ENCODE results near the gene GREB1L. TPM values are rescaled to one million over a fixed set of nuclear protein-coding genes. Genes with fewer than 3 reads are reported as not detected.

The GREB1L gene
- total RNA-seq, 1 donor from 2014 or later = 8.6 TPM

DNA sequence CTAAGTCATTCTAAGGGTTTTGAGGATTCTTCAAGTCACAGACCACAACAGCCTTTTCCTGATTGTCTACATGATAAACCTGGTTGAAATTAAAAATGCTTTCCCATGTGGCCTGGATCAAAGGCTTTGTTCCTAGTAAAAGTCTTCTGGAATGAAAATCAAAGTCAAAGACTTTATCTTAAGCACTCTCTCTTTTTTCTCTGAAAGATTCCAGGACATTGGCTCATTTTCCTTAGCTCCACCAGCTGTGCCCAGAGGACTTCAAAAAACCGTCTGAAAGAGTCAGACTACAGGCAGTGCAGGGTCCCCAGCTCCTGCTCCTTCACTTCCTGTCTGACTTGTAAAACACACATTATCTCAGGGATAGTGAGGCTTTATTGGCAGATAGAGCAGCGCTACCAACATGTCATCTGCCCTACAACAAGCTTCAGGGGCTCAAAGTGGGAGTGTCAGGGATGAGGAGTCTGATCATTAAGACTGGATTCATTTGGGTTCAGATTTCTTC is 210.3 kb downstream of the GREB1L start:
- no peaks in the 10 kb centered on the region for H3K27me3 Mint-ChIP-seq
- no peak overlapping the region for H3K27ac Mint-ChIP-seq
- H3K36me3 Mint-ChIP-seq (ENCODE audit: insufficient read depth) = peaks cover 1% of the 10 kb centered on the region
- H3K4me1 Mint-ChIP-seq (ENCODE audit: low read depth) = peaks cover 7% of the 10 kb centered on the region
- TF ChIP-seq, protein P1, sequence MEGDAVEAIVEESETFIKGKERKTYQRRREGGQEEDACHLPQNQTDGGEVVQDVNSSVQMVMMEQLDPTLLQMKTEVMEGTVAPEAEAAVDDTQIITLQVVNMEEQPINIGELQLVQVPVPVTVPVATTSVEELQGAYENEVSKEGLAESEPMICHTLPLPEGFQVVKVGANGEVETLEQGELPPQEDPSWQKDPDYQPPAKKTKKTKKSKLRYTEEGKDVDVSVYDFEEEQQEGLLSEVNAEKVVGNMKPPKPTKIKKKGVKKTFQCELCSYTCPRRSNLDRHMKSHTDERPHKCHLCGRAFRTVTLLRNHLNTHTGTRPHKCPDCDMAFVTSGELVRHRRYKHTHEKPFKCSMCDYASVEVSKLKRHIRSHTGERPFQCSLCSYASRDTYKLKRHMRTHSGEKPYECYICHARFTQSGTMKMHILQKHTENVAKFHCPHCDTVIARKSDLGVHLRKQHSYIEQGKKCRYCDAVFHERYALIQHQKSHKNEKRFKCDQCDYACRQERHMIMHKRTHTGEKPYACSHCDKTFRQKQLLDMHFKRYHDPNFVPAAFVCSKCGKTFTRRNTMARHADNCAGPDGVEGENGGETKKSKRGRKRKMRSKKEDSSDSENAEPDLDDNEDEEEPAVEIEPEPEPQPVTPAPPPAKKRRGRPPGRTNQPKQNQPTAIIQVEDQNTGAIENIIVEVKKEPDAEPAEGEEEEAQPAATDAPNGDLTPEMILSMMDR (IDR thresholded peaks at IDR 0.05; ENCODE audit: unreplicated experiment) = no peak
- no peak overlapping the region for H3K4me3 Mint-ChIP-seq (ENCODE audit: low read depth)
- no peaks in the 10 kb centered on the region for H3K9me3 Mint-ChIP-seq (ENCODE audit: low read depth)
- DNase-seq (ENCODE audit: low spot score, unreplicated experiment) = no peak

- H3K27ac Mint-ChIP-seq = no peak overlapping the region
- peaks cover 7% of the 10 kb centered on the region for H3K4me1 Mint-ChIP-seq (ENCODE audit: low read depth)
- TF ChIP-seq, protein P1 (IDR thresholded peaks at IDR 0.05; ENCODE audit: unreplicated experiment) = no peak
- H3K27me3 Mint-ChIP-seq = no peaks in the 10 kb centered on the region
- H3K36me3 Mint-ChIP-seq (ENCODE audit: insufficient read depth) = peaks cover 1% of the 10 kb centered on the region
- DNase-seq (ENCODE audit: low spot score, unreplicated experiment) = no peak
- H3K4me3 Mint-ChIP-seq (ENCODE audit: low read depth) = no peak overlapping the region
- no peaks in the 10 kb centered on the region for H3K9me3 Mint-ChIP-seq (ENCODE audit: low read depth)
These were observed 210.9 kb downstream of the GREB1L start for GRCh38 chr18:21452796-21453510.

GRCh38 chr18:21453511-21453901 is 211.5 kb downstream of the GREB1L start:
- DNase-seq (ENCODE audit: low spot score, unreplicated experiment) = no peak
- no peak overlapping the region for H3K4me3 Mint-ChIP-seq (ENCODE audit: low read depth)
- peaks cover 7% of the 10 kb centered on the region for H3K4me1 Mint-ChIP-seq (ENCODE audit: low read depth)
- H3K27me3 Mint-ChIP-seq = no peaks in the 10 kb centered on the region
- TF ChIP-seq, protein P1 (IDR thresholded peaks at IDR 0.05; ENCODE audit: unreplicated experiment) = no peak
- H3K9me3 Mint-ChIP-seq (ENCODE audit: low read depth) = no peaks in the 10 kb centered on the region
- H3K36me3 Mint-ChIP-seq (ENCODE audit: insufficient read depth) = peaks cover 1% of the 10 kb centered on the region
- no peak overlapping the region for H3K27ac Mint-ChIP-seq

GRCh38 chr18:21454725-21455124 is 212.7 kb downstream of the GREB1L start:
- no peak for DNase-seq (ENCODE audit: low spot score, unreplicated experiment)
- H3K27me3 Mint-ChIP-seq = no peaks in the 10 kb centered on the region
- TF ChIP-seq, protein P1 (IDR thresholded peaks at IDR 0.05; ENCODE audit: unreplicated experiment) = no peak
- no peak overlapping the region for H3K4me3 Mint-ChIP-seq (ENCODE audit: low read depth)
- H3K27ac Mint-ChIP-seq = no peak overlapping the region
- no peaks in the 10 kb centered on the region for H3K9me3 Mint-ChIP-seq (ENCODE audit: low read depth)
- peaks cover 7% of the 10 kb centered on the region for H3K4me1 Mint-ChIP-seq (ENCODE audit: low read depth)
- peaks cover 1% of the 10 kb centered on the region for H3K36me3 Mint-ChIP-seq (ENCODE audit: insufficient read depth)

DNA sequence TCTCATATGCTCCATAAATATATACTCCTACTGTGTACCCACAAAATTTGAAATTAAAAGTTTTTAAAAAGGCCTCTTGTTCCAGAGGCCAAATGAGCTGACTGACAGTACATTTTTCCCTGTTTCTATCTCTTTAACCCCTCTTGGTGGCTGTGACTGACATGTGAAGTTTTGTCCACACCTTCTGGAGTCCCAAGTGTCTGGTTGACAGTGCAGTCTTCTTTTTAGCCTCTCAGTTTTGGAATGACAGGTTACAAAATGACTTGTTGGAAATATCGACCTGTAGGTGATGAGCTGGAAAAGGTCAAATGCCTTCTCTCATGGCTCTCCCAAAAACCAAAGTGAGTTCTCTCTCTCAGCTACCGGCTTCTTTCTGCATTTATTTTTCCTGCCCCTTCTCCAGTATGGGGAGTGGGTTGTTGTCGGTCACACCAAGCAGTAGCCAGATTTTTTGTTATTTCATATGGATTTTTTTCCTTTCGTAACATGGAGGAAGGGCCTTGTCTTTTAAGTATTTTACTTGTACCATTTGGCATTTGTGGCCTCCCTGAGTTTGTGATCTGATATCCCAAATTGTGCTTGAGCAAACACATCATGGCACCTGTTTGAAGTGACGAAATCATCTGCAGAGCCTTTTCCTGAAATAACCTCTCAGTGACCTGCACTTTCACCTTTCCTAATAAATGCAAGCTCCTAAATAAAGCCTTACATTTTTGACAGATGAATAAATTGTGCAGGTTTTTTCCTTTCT is 214.6 kb downstream of the GREB1L start:
- H3K4me3 Mint-ChIP-seq (ENCODE audit: low read depth) = no peak overlapping the region
- TF ChIP-seq, protein P1 (IDR thresholded peaks at IDR 0.05; ENCODE audit: unreplicated experiment) = no peak
- no peaks in the 10 kb centered on the region for H3K27me3 Mint-ChIP-seq
- H3K27ac Mint-ChIP-seq = no peak overlapping the region
- peaks cover 3% of the 10 kb centered on the region for H3K36me3 Mint-ChIP-seq (ENCODE audit: insufficient read depth)
- peaks cover 7% of the 10 kb centered on the region for H3K4me1 Mint-ChIP-seq (ENCODE audit: low read depth)
- H3K9me3 Mint-ChIP-seq (ENCODE audit: low read depth) = no peaks in the 10 kb centered on the region
- DNase-seq (ENCODE audit: low spot score, unreplicated experiment) = no peak
